ENCODE measurements around the gene TMEM42.

DNA sequence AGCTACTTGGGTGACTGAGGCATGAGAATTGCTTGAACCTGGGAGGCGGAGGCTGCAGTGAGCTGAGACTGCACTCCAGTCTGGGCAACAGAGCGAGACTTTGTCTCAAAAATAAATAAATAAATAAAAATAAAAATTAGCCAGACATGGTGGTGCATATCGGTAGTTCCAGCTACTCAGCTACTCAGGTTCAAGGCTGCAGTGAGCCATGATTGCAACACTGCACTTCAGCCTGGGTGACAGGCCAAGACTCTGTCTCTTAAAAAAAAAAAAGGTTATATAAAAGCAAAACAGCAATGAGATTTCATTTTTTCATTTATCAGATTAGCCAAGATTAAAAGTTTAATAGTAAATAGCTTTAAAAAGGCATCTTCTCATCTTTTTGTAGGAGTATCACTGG is 15.6 kb downstream of the TMEM42 start:
- TF ChIP-seq, protein P1, sequence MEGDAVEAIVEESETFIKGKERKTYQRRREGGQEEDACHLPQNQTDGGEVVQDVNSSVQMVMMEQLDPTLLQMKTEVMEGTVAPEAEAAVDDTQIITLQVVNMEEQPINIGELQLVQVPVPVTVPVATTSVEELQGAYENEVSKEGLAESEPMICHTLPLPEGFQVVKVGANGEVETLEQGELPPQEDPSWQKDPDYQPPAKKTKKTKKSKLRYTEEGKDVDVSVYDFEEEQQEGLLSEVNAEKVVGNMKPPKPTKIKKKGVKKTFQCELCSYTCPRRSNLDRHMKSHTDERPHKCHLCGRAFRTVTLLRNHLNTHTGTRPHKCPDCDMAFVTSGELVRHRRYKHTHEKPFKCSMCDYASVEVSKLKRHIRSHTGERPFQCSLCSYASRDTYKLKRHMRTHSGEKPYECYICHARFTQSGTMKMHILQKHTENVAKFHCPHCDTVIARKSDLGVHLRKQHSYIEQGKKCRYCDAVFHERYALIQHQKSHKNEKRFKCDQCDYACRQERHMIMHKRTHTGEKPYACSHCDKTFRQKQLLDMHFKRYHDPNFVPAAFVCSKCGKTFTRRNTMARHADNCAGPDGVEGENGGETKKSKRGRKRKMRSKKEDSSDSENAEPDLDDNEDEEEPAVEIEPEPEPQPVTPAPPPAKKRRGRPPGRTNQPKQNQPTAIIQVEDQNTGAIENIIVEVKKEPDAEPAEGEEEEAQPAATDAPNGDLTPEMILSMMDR (IDR thresholded peaks at IDR 0.05), result no peak
- TF ChIP-seq POLR2AphosphoS5 (IDR thresholded peaks at IDR 0.05), result no peak

Measured in esophagus muscularis mucosa (tissue), 3 donors.